ENCODE measurements around the gene CIC.

CIC gene

GRCh38 chr19:42272989-42273406, 3.9 kb downstream of the CIC start:
- H2BK5ac ChIP-seq (ENCODE audit: low read depth, low read length, poor library complexity, severe bottlenecking): no peak overlapping the region
- H2BK15ac ChIP-seq (ENCODE audit: low read depth, poor library complexity, severe bottlenecking): no peak overlapping the region
- no peak overlapping the region for H2BK120ac ChIP-seq (ENCODE audit: low read depth, low read length)
- no peaks in the 10 kb centered on the region for H3K9me3 ChIP-seq (ENCODE audit: control insufficient read depth, low read length)
- H4K91ac ChIP-seq (ENCODE audit: low read length): no peak overlapping the region
- no peak overlapping the region for H3K27ac ChIP-seq (ENCODE audit: low read length, poor library complexity, severe bottlenecking)
- no peak overlapping the region for H3K23ac ChIP-seq (ENCODE audit: low read length in 2 of 2)
- H3K14ac ChIP-seq (ENCODE audit: low read length in 2 of 2): no peak overlapping the region
- H3K9ac ChIP-seq (ENCODE audit: low read length): no peak overlapping the region
- no peak overlapping the region for H3K18ac ChIP-seq (ENCODE audit: low read depth in 1 of 2, low read length in 2 of 2)
- H3K4me3 ChIP-seq (ENCODE audit: insufficient read depth in 1 of 2, low read depth in 1 of 2, low read length in 2 of 2): no peak overlapping the region
- no peak overlapping the region for H3K4me2 ChIP-seq (ENCODE audit: low read length, poor library complexity, severe bottlenecking)
- no peak overlapping the region for H3K4ac ChIP-seq (ENCODE audit: low read depth in 1 of 2, low read length in 2 of 2)
- H2AK5ac ChIP-seq (ENCODE audit: low read length, severe bottlenecking): no peak overlapping the region
- H2AFZ ChIP-seq (ENCODE audit: low read depth, low read length): no peak overlapping the region
- DNase-seq: no peak
- no peak overlapping the region for H4K8ac ChIP-seq (ENCODE audit: low read length)
- H2BK12ac ChIP-seq (ENCODE audit: low read length in 2 of 2): no peak overlapping the region
- H3K36me3 ChIP-seq (ENCODE audit: control insufficient read depth in 1 of 2, insufficient read depth in 2 of 2, low read depth in 1 of 2, low read length in 2 of 2): peaks cover 52 to 55% of the 10 kb centered on the region in 2 experiments
- 95% methylated on average over 23 of the region's 23 CpGs for WGBS
- H3K4me1 ChIP-seq (ENCODE audit: control insufficient read depth, insufficient read depth, low read depth, low read length): peaks cover 65% of the 10 kb centered on the region
- no peaks in the 10 kb centered on the region for H3K27me3 ChIP-seq (ENCODE audit: control insufficient read depth in 1 of 2, insufficient read depth in 1 of 2, low read length in 2 of 2)
- peaks cover 2% of the 10 kb centered on the region for H3K79me1 ChIP-seq (replicated peaks; ENCODE audit: low read length, poor library complexity, severe bottlenecking)

- Histone ChIP-seq H2BK120ac (ENCODE audit: low read depth, low read length) (no peak overlapping the region), H3K18ac (ENCODE audit: low read depth in 1 of 2, low read length in 2 of 2) (no peak overlapping the region), H2AFZ (ENCODE audit: low read depth, low read length) (no peak overlapping the region), H3K4me2 (ENCODE audit: low read length, poor library complexity, severe bottlenecking) (no peak overlapping the region), H3K27ac (ENCODE audit: low read length, poor library complexity, severe bottlenecking) (no peak overlapping the region), H2BK5ac (ENCODE audit: low read depth, low read length, poor library complexity, severe bottlenecking) (no peak overlapping the region), H3K14ac (ENCODE audit: low read length in 2 of 2) (no peak overlapping the region), H3K23ac (ENCODE audit: low read length in 2 of 2) (no peak overlapping the region), H2BK15ac (ENCODE audit: low read depth, poor library complexity, severe bottlenecking) (no peak overlapping the region), H3K79me1 (replicated peaks; ENCODE audit: low read length, poor library complexity, severe bottlenecking) (peaks cover 2% of the 10 kb centered on the region), H2AK5ac (ENCODE audit: low read length, severe bottlenecking) (no peak overlapping the region), H3K9me3 (ENCODE audit: control insufficient read depth, low read length) (no peaks in the 10 kb centered on the region), H3K9ac (ENCODE audit: low read length) (no peak overlapping the region), H3K4ac (ENCODE audit: low read depth in 1 of 2, low read length in 2 of 2) (no peak overlapping the region), H3K4me1 (ENCODE audit: control insufficient read depth, insufficient read depth, low read depth, low read length) (peaks cover 71% of the 10 kb centered on the region), H3K36me3 (ENCODE audit: control insufficient read depth in 1 of 2, insufficient read depth in 2 of 2, low read depth in 1 of 2, low read length in 2 of 2) (peaks cover 55% of the 10 kb centered on the region in 2 experiments), H4K8ac (ENCODE audit: low read length) (no peak overlapping the region), H3K4me3 (ENCODE audit: insufficient read depth in 1 of 2, low read depth in 1 of 2, low read length in 2 of 2) (no peak overlapping the region), H4K91ac (ENCODE audit: low read length) (no peak overlapping the region), H3K27me3 (ENCODE audit: control insufficient read depth in 1 of 2, insufficient read depth in 1 of 2, low read length in 2 of 2) (no peaks in the 10 kb centered on the region), H2BK12ac (ENCODE audit: low read length in 2 of 2) (no peak overlapping the region)
- no peak for DNase-seq
- 97% methylated on average over 43 of the region's 43 CpGs for WGBS
Measured at GRCh38 chr19:42273407-42274064, 4.5 kb downstream of the CIC start.

- H2BK5ac ChIP-seq (ENCODE audit: low read depth, low read length, poor library complexity, severe bottlenecking): no peak overlapping the region
Measured at GRCh38 chr19:42274065-42274682, 5.1 kb downstream of the CIC start.

DNA sequence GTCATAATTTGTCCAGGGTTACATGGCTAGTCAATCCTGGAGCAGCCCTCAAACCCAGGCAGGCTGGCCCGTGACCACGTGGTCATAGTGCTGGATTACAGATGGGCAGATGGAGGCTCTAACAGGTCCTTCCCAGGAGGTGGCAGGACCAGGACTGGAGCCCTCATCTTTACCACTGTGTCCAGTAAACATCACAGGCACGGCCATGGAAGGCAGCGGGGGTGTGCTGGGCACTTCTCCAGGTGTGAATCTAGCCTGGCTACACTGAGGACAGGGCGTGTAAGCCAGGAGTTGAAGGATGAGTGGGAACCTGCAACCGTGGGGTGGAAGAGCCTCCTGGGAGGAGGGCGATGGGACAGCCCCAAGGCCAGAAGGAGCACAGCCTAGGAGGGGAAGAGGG, 6.1 kb downstream of the CIC start:
- Histone ChIP-seq H2BK120ac (ENCODE audit: low read depth, low read length) (no peak overlapping the region), H3K27me3 (ENCODE audit: control insufficient read depth in 1 of 2, insufficient read depth in 1 of 2, low read length in 2 of 2) (no peaks in the 10 kb centered on the region), H3K14ac (ENCODE audit: low read length in 2 of 2) (no peak overlapping the region), H3K4ac (ENCODE audit: low read depth in 1 of 2, low read length in 2 of 2) (no peak overlapping the region), H3K9ac (ENCODE audit: low read length) (peak overlapping the region; percentile 53), H3K18ac (ENCODE audit: low read depth in 1 of 2, low read length in 2 of 2) (no peak overlapping the region), H3K27ac (ENCODE audit: low read length, poor library complexity, severe bottlenecking) (no peak overlapping the region), H3K23ac (ENCODE audit: low read length in 2 of 2) (no peak overlapping the region), H2AK5ac (ENCODE audit: low read length, severe bottlenecking) (no peak overlapping the region), H3K4me2 (ENCODE audit: low read length, poor library complexity, severe bottlenecking) (no peak overlapping the region), H2BK12ac (ENCODE audit: low read length in 2 of 2) (peak overlapping the region in 1 of 2 experiments; percentile 28), H2BK5ac (ENCODE audit: low read depth, low read length, poor library complexity, severe bottlenecking) (no peak overlapping the region), H3K36me3 (ENCODE audit: control insufficient read depth in 1 of 2, insufficient read depth in 2 of 2, low read depth in 1 of 2, low read length in 2 of 2) (peaks cover 55 to 61% of the 10 kb centered on the region in 2 experiments), H3K79me1 (replicated peaks; ENCODE audit: low read length, poor library complexity, severe bottlenecking) (peaks cover 2% of the 10 kb centered on the region), H3K4me3 (ENCODE audit: insufficient read depth in 1 of 2, low read depth in 1 of 2, low read length in 2 of 2) (no peak overlapping the region), H2AFZ (ENCODE audit: low read depth, low read length) (no peak overlapping the region), H2BK15ac (ENCODE audit: low read depth, poor library complexity, severe bottlenecking) (no peak overlapping the region), H3K4me1 (ENCODE audit: control insufficient read depth, insufficient read depth, low read depth, low read length) (peaks cover 77% of the 10 kb centered on the region), H4K91ac (ENCODE audit: low read length) (no peak overlapping the region), H3K9me3 (ENCODE audit: control insufficient read depth, low read length) (no peaks in the 10 kb centered on the region), H4K8ac (ENCODE audit: low read length) (no peak overlapping the region)
- no peak for DNase-seq
- 92% methylated on average over 7 of the region's 7 CpGs for WGBS

More at GRCh38 chr19:42274065-42274682, 5.1 kb downstream of the CIC start:
- Histone ChIP-seq H3K4me2 (ENCODE audit: low read length, poor library complexity, severe bottlenecking) (no peak overlapping the region), H2AK5ac (ENCODE audit: low read length, severe bottlenecking) (no peak overlapping the region), H3K9ac (ENCODE audit: low read length) (peak overlapping the region; percentile 53), H3K4me1 (ENCODE audit: control insufficient read depth, insufficient read depth, low read depth, low read length) (peaks cover 77% of the 10 kb centered on the region), H3K79me1 (replicated peaks; ENCODE audit: low read length, poor library complexity, severe bottlenecking) (peaks cover 2% of the 10 kb centered on the region), H2AFZ (ENCODE audit: low read depth, low read length) (no peak overlapping the region), H3K4ac (ENCODE audit: low read depth in 1 of 2, low read length in 2 of 2) (no peak overlapping the region), H3K23ac (ENCODE audit: low read length in 2 of 2) (no peak overlapping the region), H3K4me3 (ENCODE audit: insufficient read depth in 1 of 2, low read depth in 1 of 2, low read length in 2 of 2) (no peak overlapping the region), H3K18ac (ENCODE audit: low read depth in 1 of 2, low read length in 2 of 2) (no peak overlapping the region), H2BK12ac (ENCODE audit: low read length in 2 of 2) (no peak overlapping the region), H4K91ac (ENCODE audit: low read length) (no peak overlapping the region), H2BK120ac (ENCODE audit: low read depth, low read length) (no peak overlapping the region), H3K27me3 (ENCODE audit: control insufficient read depth in 1 of 2, insufficient read depth in 1 of 2, low read length in 2 of 2) (no peaks in the 10 kb centered on the region), H2BK15ac (ENCODE audit: low read depth, poor library complexity, severe bottlenecking) (no peak overlapping the region), H3K9me3 (ENCODE audit: control insufficient read depth, low read length) (no peaks in the 10 kb centered on the region), H3K27ac (ENCODE audit: low read length, poor library complexity, severe bottlenecking) (no peak overlapping the region), H4K8ac (ENCODE audit: low read length) (peak overlapping the region; percentile 3), H3K14ac (ENCODE audit: low read length in 2 of 2) (no peak overlapping the region), H3K36me3 (ENCODE audit: control insufficient read depth in 1 of 2, insufficient read depth in 2 of 2, low read depth in 1 of 2, low read length in 2 of 2) (peaks cover 55 to 61% of the 10 kb centered on the region in 2 experiments)
- no peak for DNase-seq
- WGBS: 96% methylated on average over 22 of the region's 22 CpGs

Data from mesenchymal stem cell (in vitro differentiated cells and primary cell).